ENCODE results near the gene METTL21A.
A peak's percentile ranks its signal among the peaks of the same experiment; 100 is the strongest.

Gene METTL21A

GRCh38 chr2:207629553-207629952 is 4.4 kb upstream of the METTL21A start:
- CTCF ChIA-PET = interaction anchor here (1.2 kb wide), 1 partner anchor 15 kb away, joined by 3 read pairs; no protein-coding TSS in a partner anchor
- no peak for DNase-seq (ENCODE audit: extremely low spot score)
- POLR2A ChIA-PET = no interaction called here
- TF ChIP-seq, protein P1, sequence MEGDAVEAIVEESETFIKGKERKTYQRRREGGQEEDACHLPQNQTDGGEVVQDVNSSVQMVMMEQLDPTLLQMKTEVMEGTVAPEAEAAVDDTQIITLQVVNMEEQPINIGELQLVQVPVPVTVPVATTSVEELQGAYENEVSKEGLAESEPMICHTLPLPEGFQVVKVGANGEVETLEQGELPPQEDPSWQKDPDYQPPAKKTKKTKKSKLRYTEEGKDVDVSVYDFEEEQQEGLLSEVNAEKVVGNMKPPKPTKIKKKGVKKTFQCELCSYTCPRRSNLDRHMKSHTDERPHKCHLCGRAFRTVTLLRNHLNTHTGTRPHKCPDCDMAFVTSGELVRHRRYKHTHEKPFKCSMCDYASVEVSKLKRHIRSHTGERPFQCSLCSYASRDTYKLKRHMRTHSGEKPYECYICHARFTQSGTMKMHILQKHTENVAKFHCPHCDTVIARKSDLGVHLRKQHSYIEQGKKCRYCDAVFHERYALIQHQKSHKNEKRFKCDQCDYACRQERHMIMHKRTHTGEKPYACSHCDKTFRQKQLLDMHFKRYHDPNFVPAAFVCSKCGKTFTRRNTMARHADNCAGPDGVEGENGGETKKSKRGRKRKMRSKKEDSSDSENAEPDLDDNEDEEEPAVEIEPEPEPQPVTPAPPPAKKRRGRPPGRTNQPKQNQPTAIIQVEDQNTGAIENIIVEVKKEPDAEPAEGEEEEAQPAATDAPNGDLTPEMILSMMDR (IDR thresholded peaks at IDR 0.05; ENCODE audit: control extremely low read depth, extremely low read depth, low read depth, missing control alignments) = no peak

DNA sequence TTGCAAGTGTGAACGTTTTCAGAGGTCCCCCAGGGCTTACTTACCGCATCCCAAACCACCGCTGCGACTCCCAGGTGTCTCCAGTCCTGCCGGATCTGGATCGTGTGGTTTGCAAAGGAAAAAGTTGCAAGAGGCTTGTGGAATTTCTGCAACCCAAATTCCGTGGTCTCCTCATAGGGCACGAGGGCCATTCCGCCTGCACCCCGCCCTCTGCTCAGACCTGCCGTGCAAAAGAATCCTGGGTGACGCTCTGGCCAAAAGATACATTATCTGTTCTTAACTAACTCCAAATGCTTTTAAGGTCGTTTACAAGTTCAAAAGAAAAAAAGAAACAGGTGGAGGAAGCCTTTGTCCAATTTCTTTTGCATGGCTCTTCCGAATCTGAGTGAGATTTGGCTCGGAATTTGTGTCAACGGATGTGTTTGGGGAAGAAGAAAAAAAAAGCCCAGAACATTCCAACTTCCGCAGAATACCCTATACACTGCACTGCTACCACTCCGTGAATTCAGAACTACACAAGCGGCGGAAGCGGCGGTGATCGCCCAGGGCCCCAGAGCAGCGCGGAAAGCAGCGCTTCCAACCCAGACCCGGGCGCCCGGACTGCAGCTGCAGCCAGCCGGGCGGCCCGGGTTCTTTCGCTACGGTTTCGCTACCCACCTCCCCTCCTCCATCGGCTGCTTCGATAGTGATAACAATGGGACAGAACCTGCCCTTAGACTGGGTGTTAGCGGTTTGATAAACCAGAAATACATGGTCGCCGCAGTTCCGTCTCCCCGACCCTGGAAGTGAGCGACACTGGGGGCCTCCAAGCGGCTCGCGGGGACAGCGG is 795 bp downstream of the METTL21A start:
- POLR2A ChIA-PET = interaction anchor here (0.5 to 3.0 kb wide), 6 partner anchors 43 to 689 kb away, joined by 3 to 15 read pairs (median 4); partner anchors contain the start of genes CCNYL1 and KLF7
- peak; percentile 40 for DNase-seq (ENCODE audit: extremely low spot score)
- TF ChIP-seq, protein P1 (IDR thresholded peaks at IDR 0.05; ENCODE audit: control extremely low read depth, extremely low read depth, low read depth, missing control alignments) = no peak
- CTCF ChIA-PET = interaction anchor here (0.8 to 3.8 kb wide), 18 partner anchors 7 to 450 kb away, joined by 3 to 29 read pairs (median 4); no protein-coding TSS in a partner anchor

DNA sequence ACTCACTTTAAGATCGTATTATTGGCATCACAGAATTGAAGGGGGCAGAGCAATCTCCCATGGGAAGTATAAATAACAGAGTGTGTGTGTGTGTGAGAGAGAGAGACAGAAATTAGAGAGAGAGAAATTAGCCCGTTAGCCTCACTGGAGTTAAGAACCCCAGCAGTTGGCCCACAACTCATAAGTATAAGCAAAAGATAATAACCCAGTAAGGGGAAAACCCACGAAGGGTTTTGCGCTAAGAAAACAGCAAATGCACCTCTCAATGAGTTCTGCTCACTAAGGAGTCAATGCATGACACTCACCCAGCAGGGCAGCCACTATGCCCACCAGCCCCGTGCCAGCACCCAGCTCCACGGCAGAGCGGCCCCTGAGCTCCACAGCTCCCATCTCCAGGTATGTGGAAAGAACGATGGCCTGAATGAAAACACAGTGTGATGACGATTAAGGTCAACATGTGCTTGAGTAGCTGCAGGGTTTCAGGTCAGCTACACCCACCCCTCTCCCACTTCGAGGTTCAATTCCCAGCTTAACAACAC is 3.6 kb downstream of the METTL21A start:
- DNase-seq (ENCODE audit: extremely low spot score) = no peak
- ChIA-PET POLR2A (interaction anchor here (1.4 kb wide), 1 partner anchor 91 kb away, joined by 6 read pairs; the partner anchor contains the start of gene CREB1), CTCF (interaction anchor here (0.8 to 3.0 kb wide), 9 partner anchors 9 to 451 kb away, joined by 3 to 8 read pairs (median 4); no protein-coding TSS in a partner anchor)
- TF ChIP-seq, protein P1 (IDR thresholded peaks at IDR 0.05; ENCODE audit: control extremely low read depth, extremely low read depth, low read depth, missing control alignments) = no peak

DNA sequence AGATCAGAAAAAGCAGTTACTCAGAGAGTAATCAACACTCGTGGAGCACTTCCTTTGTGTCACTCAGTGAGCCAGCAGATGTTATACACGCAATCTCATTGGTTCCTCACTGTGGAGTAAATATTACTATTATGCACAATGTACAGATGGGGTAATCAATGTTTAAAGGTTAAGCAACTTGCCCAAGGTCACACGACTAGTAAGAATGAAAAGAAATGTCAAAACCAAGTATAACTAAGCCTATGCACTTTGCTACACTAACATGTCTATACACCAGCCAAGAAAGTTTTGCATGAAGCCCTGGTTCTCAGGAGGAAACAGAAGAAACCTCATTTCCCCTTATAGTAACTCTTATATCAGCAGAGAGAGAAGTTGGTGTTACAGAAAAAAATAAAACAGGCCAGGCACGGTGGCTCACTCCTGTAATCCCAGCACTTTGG is 5.4 kb downstream of the METTL21A start:
- CTCF ChIA-PET = interaction anchor here (1.5 to 3.0 kb wide), 2 partner anchors 18 to 126 kb away, joined by 5 to 8 read pairs; no protein-coding TSS in a partner anchor
- POLR2A ChIA-PET = no interaction called here

DNA sequence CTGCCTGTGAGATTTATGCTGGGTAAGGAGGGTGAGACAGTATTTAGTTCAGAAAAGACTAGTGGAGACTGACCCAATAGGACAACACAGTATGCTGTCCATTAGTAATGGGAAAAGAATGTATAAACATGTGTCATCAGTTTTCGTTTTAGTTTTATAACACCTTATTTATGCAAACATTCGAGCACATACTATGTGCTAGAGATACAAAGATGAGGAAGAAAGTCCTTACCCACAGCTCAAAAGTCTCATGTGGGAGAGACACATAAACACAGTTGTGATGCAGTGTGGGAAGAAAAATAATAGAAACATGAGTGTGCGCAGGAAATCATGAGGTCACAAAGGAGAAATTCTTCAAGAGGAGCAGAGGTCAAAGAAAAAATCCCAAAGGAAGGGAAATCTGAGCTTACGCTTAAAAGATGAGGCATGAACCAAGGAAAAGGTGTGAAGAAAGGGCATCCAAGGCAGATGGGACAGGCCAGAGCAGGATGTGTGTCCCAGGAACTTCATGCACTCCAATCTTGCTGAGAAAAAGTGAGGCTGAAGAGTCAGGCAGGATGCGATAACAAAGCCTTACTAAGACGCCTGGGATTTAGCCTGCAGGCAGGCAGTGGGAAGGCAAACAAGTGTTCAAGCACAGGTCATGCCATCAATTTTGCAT is 8.1 kb downstream of the METTL21A start:
- TF ChIP-seq, protein P1 (IDR thresholded peaks at IDR 0.05; ENCODE audit: control extremely low read depth, extremely low read depth, low read depth, missing control alignments) = no peak
- POLR2A ChIA-PET = no interaction called here
- DNase-seq (ENCODE audit: extremely low spot score) = no peak
- CTCF ChIA-PET = interaction anchor here (1.1 kb wide), 2 partner anchors 9 to 20 kb away, joined by 4 to 5 read pairs; partner anchors contain the start of gene METTL21A

More for the DNA sequence above, 5.4 kb downstream of the METTL21A start:
- TF ChIP-seq, protein P1 (IDR thresholded peaks at IDR 0.05; ENCODE audit: control extremely low read depth, extremely low read depth, low read depth, missing control alignments) = no peak
- DNase-seq (ENCODE audit: extremely low spot score) = peak; percentile 26

DNA sequence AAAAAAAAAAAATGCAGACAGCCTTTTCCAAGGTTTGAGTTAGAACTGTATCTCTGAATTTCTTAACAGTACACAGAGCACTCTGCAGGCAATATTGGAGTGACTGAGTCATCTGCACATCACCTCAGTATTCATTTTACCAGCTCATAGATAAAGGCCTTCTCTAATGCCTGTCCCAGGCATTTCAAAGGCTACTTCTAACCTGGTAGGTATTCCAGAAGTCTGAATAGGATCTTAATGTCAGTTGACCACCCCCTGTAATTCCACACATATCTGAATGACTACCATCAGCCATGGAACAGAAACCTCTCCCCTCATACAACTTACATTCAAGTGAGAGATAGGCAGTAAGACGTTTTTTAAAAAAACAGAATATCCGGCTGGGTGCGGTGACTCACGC is 9.0 kb downstream of the METTL21A start:
- TF ChIP-seq, protein P1 (IDR thresholded peaks at IDR 0.05; ENCODE audit: control extremely low read depth, extremely low read depth, low read depth, missing control alignments) = no peak
- no peak for DNase-seq (ENCODE audit: extremely low spot score)
- ChIA-PET POLR2A (no interaction called here), CTCF (no interaction called here)
